ENCODE results near the gene CYP4B1.

The CYP4B1 gene

DNA sequence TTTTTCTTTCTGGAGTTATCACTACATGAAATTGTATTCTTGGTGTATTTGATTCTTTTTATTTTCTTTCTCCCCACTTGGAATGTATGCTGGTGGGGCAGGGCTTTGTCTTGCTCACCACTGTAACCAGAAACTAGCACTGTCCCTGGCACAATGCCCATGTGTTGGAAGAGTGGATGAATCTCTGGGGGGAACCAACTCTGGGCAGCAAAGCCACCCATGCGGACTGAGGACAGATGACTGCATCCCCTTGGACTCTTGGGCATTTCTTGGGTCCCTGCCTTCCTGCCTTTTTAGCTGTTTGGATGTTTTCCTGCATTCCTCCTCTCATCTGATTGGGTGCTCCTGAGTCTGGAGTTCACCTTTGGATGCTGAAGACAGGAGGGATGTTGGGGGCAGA is 6.1 kb downstream of the CYP4B1 start:
- no peaks in the 10 kb centered on the region for H3K9me2 ChIP-seq (replicated peaks; ENCODE audit: insufficient read depth, low read length)
- no peak overlapping the region for H2AFZ ChIP-seq (ENCODE audit: low read depth, low read length, severe bottlenecking)
- H3F3A ChIP-seq (ENCODE audit: insufficient read depth) = no peaks in the 10 kb centered on the region
- TF ChIP-seq EZH2phosphoT487 (conservative IDR thresholded peaks at IDR 0.05; ENCODE audit: low read length) = no peak
- TF ChIP-seq, protein P1, sequence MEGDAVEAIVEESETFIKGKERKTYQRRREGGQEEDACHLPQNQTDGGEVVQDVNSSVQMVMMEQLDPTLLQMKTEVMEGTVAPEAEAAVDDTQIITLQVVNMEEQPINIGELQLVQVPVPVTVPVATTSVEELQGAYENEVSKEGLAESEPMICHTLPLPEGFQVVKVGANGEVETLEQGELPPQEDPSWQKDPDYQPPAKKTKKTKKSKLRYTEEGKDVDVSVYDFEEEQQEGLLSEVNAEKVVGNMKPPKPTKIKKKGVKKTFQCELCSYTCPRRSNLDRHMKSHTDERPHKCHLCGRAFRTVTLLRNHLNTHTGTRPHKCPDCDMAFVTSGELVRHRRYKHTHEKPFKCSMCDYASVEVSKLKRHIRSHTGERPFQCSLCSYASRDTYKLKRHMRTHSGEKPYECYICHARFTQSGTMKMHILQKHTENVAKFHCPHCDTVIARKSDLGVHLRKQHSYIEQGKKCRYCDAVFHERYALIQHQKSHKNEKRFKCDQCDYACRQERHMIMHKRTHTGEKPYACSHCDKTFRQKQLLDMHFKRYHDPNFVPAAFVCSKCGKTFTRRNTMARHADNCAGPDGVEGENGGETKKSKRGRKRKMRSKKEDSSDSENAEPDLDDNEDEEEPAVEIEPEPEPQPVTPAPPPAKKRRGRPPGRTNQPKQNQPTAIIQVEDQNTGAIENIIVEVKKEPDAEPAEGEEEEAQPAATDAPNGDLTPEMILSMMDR (IDR thresholded peaks at IDR 0.05; ENCODE audit: insufficient read depth, low read length, poor library complexity, severe bottlenecking) = no peak
- H3K4me2 ChIP-seq (ENCODE audit: low read depth, low read length, poor library complexity, severe bottlenecking) = no peak overlapping the region
- H3K27me3 ChIP-seq (ENCODE audit: low read length) = no peaks in the 10 kb centered on the region
- H4K20me1 ChIP-seq (ENCODE audit: low read depth, low read length) = no peaks in the 10 kb centered on the region
- H3K27ac ChIP-seq (ENCODE audit: low read depth, low read length) = no peak overlapping the region
- H3K79me2 ChIP-seq (ENCODE audit: insufficient read depth, low read length) = no peaks in the 10 kb centered on the region
- no peaks in the 10 kb centered on the region for H3K9me3 ChIP-seq (ENCODE audit: insufficient read depth, low read length)
- no peak overlapping the region for H3K4me3 ChIP-seq (ENCODE audit: insufficient read depth, low read length, poor library complexity, severe bottlenecking)
- H3K36me3 ChIP-seq (ENCODE audit: low read length) = no peaks in the 10 kb centered on the region
- no peak overlapping the region for H3K9ac ChIP-seq (ENCODE audit: low read length)

DNA sequence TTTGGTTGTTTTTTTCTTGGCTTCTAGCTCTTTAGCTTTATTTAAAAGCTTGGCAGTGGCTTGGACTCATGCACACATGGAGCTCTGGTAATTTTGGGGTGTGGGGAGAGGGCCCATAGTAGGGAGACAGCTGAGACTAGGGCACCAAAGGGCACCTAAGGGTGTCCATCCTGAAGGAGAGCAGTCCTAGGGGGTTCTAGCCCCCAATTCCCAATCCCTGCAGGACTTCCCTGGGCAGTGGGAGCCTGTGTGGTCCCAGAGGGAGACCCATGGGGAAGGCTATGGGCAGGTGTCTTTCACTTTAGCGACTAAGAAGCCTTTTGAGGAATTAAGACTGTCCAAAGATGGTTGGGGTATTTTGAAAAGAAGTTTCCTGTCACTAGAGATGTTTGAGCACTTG is 6.9 kb downstream of the CYP4B1 start:
- Histone ChIP-seq H3K27me3 (ENCODE audit: low read length) (no peaks in the 10 kb centered on the region), H3K4me2 (ENCODE audit: low read depth, low read length, poor library complexity, severe bottlenecking) (no peak overlapping the region), H4K20me1 (ENCODE audit: low read depth, low read length) (no peaks in the 10 kb centered on the region), H3K4me3 (ENCODE audit: insufficient read depth, low read length, poor library complexity, severe bottlenecking) (no peak overlapping the region), H3K27ac (ENCODE audit: low read depth, low read length) (no peak overlapping the region), H3K9me3 (ENCODE audit: insufficient read depth, low read length) (no peaks in the 10 kb centered on the region), H3K36me3 (ENCODE audit: low read length) (no peaks in the 10 kb centered on the region), H2AFZ (ENCODE audit: low read depth, low read length, severe bottlenecking) (no peak overlapping the region), H3K9ac (ENCODE audit: low read length) (no peak overlapping the region), H3F3A (ENCODE audit: insufficient read depth) (no peaks in the 10 kb centered on the region), H3K9me2 (replicated peaks; ENCODE audit: insufficient read depth, low read length) (no peaks in the 10 kb centered on the region), H3K79me2 (ENCODE audit: insufficient read depth, low read length) (no peaks in the 10 kb centered on the region)
- TF ChIP-seq EZH2phosphoT487 (conservative IDR thresholded peaks at IDR 0.05; ENCODE audit: low read length) = no peak
- TF ChIP-seq, protein P1 (IDR thresholded peaks at IDR 0.05; ENCODE audit: insufficient read depth, low read length, poor library complexity, severe bottlenecking) = no peak

DNA sequence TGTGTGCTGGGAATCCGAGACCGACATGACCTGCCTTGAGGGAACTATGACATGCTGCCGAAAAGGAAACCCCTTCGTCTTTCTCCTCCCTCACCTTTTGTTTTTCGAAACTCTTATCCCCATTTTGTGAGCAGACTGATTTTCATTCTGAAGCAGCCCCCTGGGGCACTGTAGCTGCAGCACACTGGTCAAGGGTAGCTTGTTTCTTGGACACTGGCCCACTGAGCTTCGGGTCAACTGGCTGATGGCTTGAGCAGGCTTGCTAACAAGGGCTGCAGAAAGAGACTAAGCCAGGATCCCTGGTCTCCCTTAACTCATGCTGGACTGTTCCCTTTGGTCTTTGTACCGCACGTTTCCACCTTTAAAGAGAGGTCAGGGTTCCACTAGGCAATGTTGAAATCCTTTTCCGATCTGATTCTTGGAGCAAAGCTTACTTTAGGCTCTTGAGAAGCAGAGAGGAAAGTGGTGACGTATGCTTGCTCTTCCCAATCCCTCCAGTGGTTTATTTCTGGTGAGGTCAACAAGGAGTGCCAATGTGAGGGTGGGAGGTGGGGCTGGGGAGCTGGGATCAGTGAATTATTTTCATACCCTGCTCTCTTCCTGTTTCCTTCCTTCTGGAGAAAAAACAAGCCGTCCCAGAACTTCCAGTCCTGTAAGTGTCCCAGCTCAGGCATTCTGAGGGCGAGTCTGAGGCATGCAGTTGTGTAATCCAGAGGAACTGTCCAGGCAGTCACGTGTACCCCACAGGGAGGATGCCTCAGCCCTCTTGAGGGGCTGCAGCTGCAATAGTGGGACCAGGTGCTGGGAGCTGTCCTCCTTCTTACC is 7.6 kb downstream of the CYP4B1 start:
- Histone ChIP-seq H3F3A (ENCODE audit: insufficient read depth) (no peaks in the 10 kb centered on the region), H3K79me2 (ENCODE audit: insufficient read depth, low read length) (no peaks in the 10 kb centered on the region), H3K36me3 (ENCODE audit: low read length) (no peaks in the 10 kb centered on the region), H3K4me3 (ENCODE audit: insufficient read depth, low read length, poor library complexity, severe bottlenecking) (no peak overlapping the region), H3K9me2 (replicated peaks; ENCODE audit: insufficient read depth, low read length) (no peaks in the 10 kb centered on the region), H4K20me1 (ENCODE audit: low read depth, low read length) (no peaks in the 10 kb centered on the region), H3K27ac (ENCODE audit: low read depth, low read length) (no peak overlapping the region), H3K4me2 (ENCODE audit: low read depth, low read length, poor library complexity, severe bottlenecking) (no peak overlapping the region), H3K9ac (ENCODE audit: low read length) (no peak overlapping the region), H2AFZ (ENCODE audit: low read depth, low read length, severe bottlenecking) (no peak overlapping the region), H3K9me3 (ENCODE audit: insufficient read depth, low read length) (no peaks in the 10 kb centered on the region), H3K27me3 (ENCODE audit: low read length) (no peaks in the 10 kb centered on the region)
- TF ChIP-seq EZH2phosphoT487 (conservative IDR thresholded peaks at IDR 0.05; ENCODE audit: low read length) = no peak
- TF ChIP-seq, protein P1 (IDR thresholded peaks at IDR 0.05; ENCODE audit: insufficient read depth, low read length, poor library complexity, severe bottlenecking) = no peak

Measured in SU-DHL-6 (cell line).